Aorta (tissue), 5 donors: ENCODE data around the gene GPRASP3. TPM values are rescaled to one million over a fixed set of nuclear protein-coding genes. Genes with fewer than 3 reads are reported as not detected.
A peak's percentile ranks its signal among the peaks of the same experiment; 100 is the strongest.

Source experiments
- ATAC-seq: fragments of 200-7000 bp; cut with Tn5 transposase; one replicate; pipeline ENCODE4 v1.9.1; 2022; ENCODE audit warnings: moderate library complexity; ENCODE audit not compliant: low FRiP score
- DNase-seq, 2 donors: peaks; one replicate each; pipeline ENCODE4 v3.0.0-alpha.2; 2020
- H3K27ac ChIP-seq, 2 donors: one replicate each; pipeline ENCODE4 v1.5.1; 2013; ENCODE audit warnings: low read length in 2 of 2, mild to moderate bottlenecking in 2 of 2, moderate library complexity in 2 of 2, control low read depth in 1 of 2, inconsistent platforms in 1 of 2, low read depth in 1 of 2
- H3K27me3 ChIP-seq, 2 donors: one replicate each; pipeline ENCODE4 v1.6.1; 2013; ENCODE audit warnings: control low read depth in 1 of 2, low read length in 1 of 2, mild to moderate bottlenecking in 1 of 2, moderate library complexity in 1 of 2; ENCODE audit not compliant: insufficient read depth in 2 of 2, control insufficient read depth in 1 of 2
- H3K36me3 ChIP-seq, 2 donors: one replicate each; pipeline ENCODE4 v1.6.1; 2013; ENCODE audit warnings: control low read depth in 1 of 2, low read length in 1 of 2, mild to moderate bottlenecking in 1 of 2; ENCODE audit not compliant: insufficient read depth in 2 of 2, control insufficient read depth in 1 of 2
- H3K4me1 ChIP-seq, 2 donors: one replicate each; pipeline ENCODE4 v1.6.1; 2013; ENCODE audit warnings: low read length in 2 of 2, control low read depth in 1 of 2, mild to moderate bottlenecking in 1 of 2, moderate library complexity in 1 of 2; ENCODE audit not compliant: insufficient read depth in 2 of 2, control insufficient read depth in 1 of 2
- H3K4me3 ChIP-seq, 2 donors: one replicate each; pipeline ENCODE4 v1.5.1; 2013; ENCODE audit warnings: low read length in 2 of 2, control low read depth in 1 of 2, mild to moderate bottlenecking in 1 of 2
- H3K9me3 ChIP-seq: one replicate; pipeline ENCODE4 v1.6.1; 2013; ENCODE audit warnings: mild to moderate bottlenecking, low read length; ENCODE audit not compliant: control insufficient read depth
- WGBS, 2 donors: extraction: QIAGEN DNeasy Blood & Tissue Kit; methylation state at CpG; one replicate each; pipeline ENCODE4 v1.1.7; 2013; 5-methylcytosine and 5-hydroxymethylcytosine counted together
- intact Hi-C, 2 donors: fragments of 100-400 bp; cut with DNase I; formaldehyde crosslinking; loops; one replicate each; pipeline versions ENCODE4 v1.14.2 to v1.15.0; 2022
- polyA plus RNA-seq, 2 donors: library from polyadenylated mRNA; stranded (reverse); fragments of 200-250 nt; gene quantifications; one replicate each; pipeline ENCODE4 v1.2.3, GENCODE V29; 2013
- total RNA-seq, 2 donors: library from RNA; stranded (reverse); fragmentation: NEBNext Ultra II Directional; extraction: Animal tissue kit (Norgen Biotek cat#: 25700); gene quantifications; one replicate each; pipeline ENCODE4 v1.2.1, GENCODE V29; 2021
- donor health status: healthy with polysubstance abuse.
- donor health status: Bipolar disorder and iron deficiency.
- donor health status: DM: no; HTN: no; CAD: no.
- donor health status: DM: no; HTN: no; CAD: no.
- donor health status: DM: yes; HTN: yes; CAD: no.

Gene GPRASP3
- total and polyA plus RNA-seq, 4 donors = 2.0 to 9.1 (median 3.7) TPM

DNA sequence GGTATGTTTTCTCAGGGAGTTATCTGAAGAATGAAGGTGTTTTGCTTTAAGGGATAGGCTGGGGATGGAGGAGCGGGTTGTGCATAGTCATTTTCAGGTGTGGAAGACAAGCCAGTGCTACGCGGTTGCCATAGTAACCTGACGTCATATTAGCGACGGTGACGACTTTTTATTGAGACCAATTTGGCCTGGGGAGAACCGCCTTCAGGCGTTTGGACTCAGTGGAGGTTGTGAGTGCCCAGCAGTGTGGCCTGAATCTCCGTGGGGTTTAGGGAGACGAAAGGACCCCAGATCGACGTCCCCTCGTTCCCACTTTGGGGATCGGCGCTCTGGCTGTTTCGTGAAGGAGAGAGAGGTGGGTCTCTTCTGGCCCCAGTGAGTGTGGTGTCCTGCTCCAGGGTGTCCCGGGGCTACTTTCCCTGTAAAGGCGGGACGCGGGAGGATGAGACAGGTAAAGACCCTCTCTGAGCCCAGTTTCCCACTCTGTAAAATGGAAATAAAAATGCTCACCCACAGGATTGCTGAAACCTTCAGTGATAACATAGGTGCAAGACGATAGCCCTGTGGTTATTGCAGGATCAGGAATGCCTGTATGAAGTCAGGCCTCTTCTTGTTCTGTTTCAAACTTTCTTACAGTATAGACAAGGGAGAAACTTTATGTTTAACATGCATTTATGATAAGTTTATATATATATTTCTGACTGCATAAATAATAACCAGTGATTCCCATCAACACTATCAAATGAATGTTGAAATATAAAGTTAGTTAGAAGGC, 48.6 kb downstream of the GPRASP3 start:
- no peak overlapping the region for H3K27ac ChIP-seq
- no peaks in the 10 kb centered on the region for H3K27me3 ChIP-seq
- peaks cover 0 to 3% of the 10 kb centered on the region in 2 donors for H3K4me1 ChIP-seq
- intact Hi-C loops = loop anchor here in 1 of 2 donors (10.0 kb wide), 1 partner anchor 54 kb away; the partner anchor contains the start of gene GPRASP2
- no peaks in the 10 kb centered on the region for H3K36me3 ChIP-seq
- ATAC-seq (peak; percentile 83), DNase-seq (peak; percentile 74 to 78)
- H3K9me3 ChIP-seq = no peaks in the 10 kb centered on the region
- 0 to 20% methylated on average over 22 of the region's 22 CpGs for WGBS, 2 donors
- peak overlapping the region; percentile 29 to 92 for H3K4me3 ChIP-seq

Other genes starting within 250 kb of the GPRASP3 start
- not detected for gene TCP11X2, start 248.9 kb upstream of the GPRASP3 start, total RNA-seq
- not detected for gene TCP11X2, start 248.9 kb upstream of the GPRASP3 start, polyA plus RNA-seq
- gene TMSB15A, start 204.0 kb upstream of the GPRASP3 start, total RNA-seq = 1 to 10 TPM in 1 of 2 donors, under 1 TPM in 1; 0.55 to 1.2 TPM
- 1 to 10 TPM; 2.4 to 3.8 TPM for gene TMSB15A, start 204.0 kb upstream of the GPRASP3 start, polyA plus RNA-seq
- 1 to 10 TPM; 7.3 to 9.7 TPM for gene ARMCX5, start 121.2 kb upstream of the GPRASP3 start, total RNA-seq
- gene ARMCX5, start 121.2 kb upstream of the GPRASP3 start, polyA plus RNA-seq = 1 to 10 TPM; 2.5 to 5.9 TPM
- gene GPRASP1, start 69.3 kb upstream of the GPRASP3 start, total RNA-seq = 10 to 100 TPM; 19.9 to 27.3 TPM
- gene GPRASP1, start 69.3 kb upstream of the GPRASP3 start, polyA plus RNA-seq = 10 to 100 TPM in 1 of 2 donors, 1 to 10 TPM in 1; 3.3 to 17.0 TPM
- gene GPRASP2, start 8.3 kb upstream of the GPRASP3 start, total RNA-seq = 10 to 100 TPM; 10.7 to 15.3 TPM
- gene GPRASP2, start 8.3 kb upstream of the GPRASP3 start, polyA plus RNA-seq = 1 to 10 TPM; 6.6 to 7.4 TPM
- gene RAB40AL, start 216.5 kb downstream of the GPRASP3 start, total RNA-seq = 1 to 10 TPM; 1.1 to 2.9 TPM
- gene RAB40AL, start 216.5 kb downstream of the GPRASP3 start, polyA plus RNA-seq = under 1 TPM in 1 of 2 donors, not detected in 1; 0.18 TPM